Measurements from ENCODE around the gene TBC1D10B.

DNA sequence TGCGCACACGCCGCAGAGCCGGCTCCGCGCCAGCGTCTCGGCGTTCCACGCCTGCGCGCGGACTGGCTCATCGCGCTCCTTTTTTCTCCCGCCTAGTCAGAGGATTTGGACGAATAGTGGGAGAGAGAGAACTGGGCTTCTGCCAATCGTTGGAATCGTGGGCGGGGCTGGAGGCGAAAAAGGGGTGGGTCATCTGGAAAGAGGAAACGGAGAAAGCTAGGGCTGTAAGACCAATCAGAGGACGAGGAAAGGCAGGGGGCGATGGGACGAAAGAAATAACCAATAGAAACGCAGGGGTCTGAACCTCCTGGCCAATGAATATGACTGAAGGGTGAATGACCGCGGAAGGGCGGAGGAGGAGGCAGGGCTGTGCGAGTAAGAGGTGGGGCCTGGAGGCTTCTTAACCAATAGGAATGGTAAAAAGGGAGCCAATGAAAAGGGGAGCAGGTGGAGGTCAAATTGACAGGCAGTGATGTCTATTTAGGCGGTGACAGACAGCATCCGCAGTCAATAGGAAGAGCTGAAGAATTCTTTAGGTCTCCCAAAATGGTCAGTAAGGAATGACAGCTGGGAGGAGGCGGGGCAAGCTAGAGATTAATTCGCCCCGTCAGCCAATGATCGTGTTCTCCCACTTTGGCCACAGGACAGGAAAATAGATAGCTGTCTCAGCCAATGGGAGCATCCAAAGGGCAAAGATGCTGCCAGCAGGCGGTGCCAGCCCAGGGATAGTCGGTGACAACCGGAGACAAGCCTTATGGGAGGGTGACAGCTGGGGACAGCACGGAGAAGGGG lies at the start of gene TBC1D10B:
- TF ChIP-seq, protein P1, sequence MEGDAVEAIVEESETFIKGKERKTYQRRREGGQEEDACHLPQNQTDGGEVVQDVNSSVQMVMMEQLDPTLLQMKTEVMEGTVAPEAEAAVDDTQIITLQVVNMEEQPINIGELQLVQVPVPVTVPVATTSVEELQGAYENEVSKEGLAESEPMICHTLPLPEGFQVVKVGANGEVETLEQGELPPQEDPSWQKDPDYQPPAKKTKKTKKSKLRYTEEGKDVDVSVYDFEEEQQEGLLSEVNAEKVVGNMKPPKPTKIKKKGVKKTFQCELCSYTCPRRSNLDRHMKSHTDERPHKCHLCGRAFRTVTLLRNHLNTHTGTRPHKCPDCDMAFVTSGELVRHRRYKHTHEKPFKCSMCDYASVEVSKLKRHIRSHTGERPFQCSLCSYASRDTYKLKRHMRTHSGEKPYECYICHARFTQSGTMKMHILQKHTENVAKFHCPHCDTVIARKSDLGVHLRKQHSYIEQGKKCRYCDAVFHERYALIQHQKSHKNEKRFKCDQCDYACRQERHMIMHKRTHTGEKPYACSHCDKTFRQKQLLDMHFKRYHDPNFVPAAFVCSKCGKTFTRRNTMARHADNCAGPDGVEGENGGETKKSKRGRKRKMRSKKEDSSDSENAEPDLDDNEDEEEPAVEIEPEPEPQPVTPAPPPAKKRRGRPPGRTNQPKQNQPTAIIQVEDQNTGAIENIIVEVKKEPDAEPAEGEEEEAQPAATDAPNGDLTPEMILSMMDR (IDR thresholded peaks at IDR 0.05) = no peak
- no peak for TF ChIP-seq ZFX (IDR thresholded peaks at IDR 0.05; ENCODE audit: borderline replicate concordance)

Measured in 22Rv1 (cell line).